GM18858 (cell line): ENCODE data around the gene EGFLAM.

Source experiments
- ATAC-seq: cut with Tn5 transposase; IDR thresholded peaks from one replicate; pipeline ENCODE4 v1.9.1; 2021; ENCODE audit not compliant: unreplicated experiment

The EGFLAM gene

DNA sequence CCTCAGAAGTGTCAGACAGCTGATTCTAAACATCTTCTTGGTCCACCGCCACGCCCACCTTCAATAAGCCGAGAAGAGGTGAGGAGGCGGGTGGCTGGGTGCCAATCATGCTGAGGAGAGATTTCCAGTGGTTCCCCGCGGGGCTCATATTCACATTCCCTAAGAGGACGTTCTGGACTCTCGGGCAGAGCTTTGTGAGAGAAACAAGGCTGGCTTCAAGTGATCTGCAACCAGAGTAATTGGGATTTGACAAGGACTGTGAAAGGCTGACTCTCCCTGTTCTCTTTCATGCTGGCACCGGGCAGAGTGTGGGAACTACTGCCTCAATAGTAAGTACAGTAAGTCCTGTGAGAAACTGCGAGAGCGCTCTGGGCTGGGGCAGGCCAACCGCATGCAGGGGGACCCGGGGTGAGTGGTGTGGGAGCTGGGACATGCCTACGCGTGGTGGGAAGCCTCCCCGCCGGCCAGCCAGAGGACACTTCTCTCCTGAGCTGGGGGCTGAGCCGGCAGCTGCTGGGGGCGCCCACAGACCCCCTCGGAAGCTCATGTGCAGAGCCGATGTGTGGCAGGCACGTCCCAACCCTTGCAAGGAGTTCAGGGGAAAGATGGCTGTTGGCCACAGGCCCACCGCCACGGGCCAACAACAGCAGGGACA lies 187.1 kb downstream of the EGFLAM start:
- no peak for ATAC-seq

- ATAC-seq, result no peak
These were observed 187.7 kb downstream of the EGFLAM start for GRCh38 chr5:38446029-38446522.

GRCh38 chr5:38447056-38447455 lies 188.7 kb downstream of the EGFLAM start:
- no peak for ATAC-seq

- no peak for ATAC-seq
These were observed 189.4 kb downstream of the EGFLAM start for GRCh38 chr5:38447786-38448185.

- ATAC-seq, result no peak
These were observed 190.4 kb downstream of the EGFLAM start for GRCh38 chr5:38448568-38449350.

DNA sequence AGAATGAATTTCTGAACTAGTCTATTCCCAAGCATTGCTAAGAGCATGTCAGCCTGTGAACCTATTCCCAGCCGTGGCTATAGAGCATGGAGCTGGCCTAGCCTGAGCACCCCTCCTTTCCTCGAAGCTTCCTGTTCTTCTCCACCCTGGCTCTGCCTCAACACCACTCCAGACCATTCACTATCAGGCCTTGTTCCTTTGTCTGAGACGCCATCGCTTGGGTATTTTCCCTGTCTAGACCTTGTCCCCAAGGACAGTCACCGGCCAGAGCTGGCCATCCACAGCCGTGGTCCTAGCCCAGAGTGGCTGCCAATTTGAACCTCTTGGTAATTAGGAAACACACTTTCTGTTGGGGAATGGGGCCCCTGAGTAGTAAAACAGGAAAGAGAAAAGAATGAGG lies 192.3 kb downstream of the EGFLAM start:
- no peak for ATAC-seq

- ATAC-seq, result no peak
These were observed 192.8 kb downstream of the EGFLAM start for GRCh38 chr5:38451074-38451725.

- ATAC-seq, result no peak
These were observed 193.8 kb downstream of the EGFLAM start for GRCh38 chr5:38452201-38452600.

DNA sequence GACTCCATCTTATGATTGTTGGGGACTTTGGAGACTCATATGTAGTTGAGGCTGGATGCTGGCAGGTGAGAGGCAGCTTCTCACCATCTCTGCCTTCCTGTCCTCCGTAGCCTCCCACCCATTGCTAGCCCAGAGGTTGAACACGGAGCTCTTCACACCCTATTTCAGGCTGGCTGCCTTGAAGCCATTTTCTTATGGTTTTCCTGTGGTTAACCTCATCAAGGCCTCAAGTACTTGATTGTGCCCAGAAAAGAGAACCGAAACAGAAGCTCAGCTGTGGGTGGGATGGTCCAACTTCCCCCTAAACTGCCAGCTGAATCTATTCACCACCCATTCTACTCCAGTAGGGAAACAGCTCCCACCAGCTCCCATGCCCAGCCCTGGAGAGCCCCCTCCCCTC lies 195.1 kb downstream of the EGFLAM start:
- peak; percentile 99 for ATAC-seq

GRCh38 chr5:38453921-38454320 lies 195.6 kb downstream of the EGFLAM start:
- no peak for ATAC-seq

GRCh38 chr5:38455796-38456330 lies 197.5 kb downstream of the EGFLAM start:
- ATAC-seq, result peak; percentile 39

DNA sequence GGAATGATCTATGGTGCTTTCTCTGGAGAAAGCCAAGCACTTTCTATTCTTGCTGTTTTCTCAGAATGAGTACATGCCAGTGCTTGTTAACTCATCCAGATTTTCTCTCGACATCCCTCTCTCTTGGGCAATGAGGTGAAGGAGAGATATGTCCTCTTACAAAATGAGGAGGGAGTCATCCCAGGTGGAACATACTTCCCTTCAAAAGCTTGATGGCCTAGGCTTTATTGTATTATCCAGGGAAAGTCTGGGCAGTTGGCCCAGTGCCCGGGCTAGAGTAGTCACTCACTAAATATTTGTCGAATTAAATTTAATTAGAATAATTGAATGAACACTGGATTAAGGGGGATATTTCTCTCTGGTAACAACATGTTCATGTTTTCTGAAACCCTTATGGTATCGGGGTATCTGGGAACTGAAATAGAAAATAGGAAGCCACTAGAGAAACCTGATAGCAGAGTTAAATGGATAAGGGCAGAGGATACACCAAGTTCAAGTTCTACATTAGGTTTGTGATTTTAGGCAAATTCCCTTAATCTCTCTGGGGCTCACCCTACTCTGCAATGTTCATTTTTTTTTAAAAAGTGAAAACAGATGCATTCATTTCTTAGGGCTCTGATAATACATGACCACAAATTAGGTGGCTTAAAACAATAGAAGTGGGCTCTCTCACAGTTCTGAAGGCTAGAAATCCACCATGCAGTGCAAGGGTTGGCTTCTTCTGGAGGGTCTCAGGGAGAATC lies 198.5 kb downstream of the EGFLAM start:
- no peak for ATAC-seq

GRCh38 chr5:38458174-38458573 lies 199.8 kb downstream of the EGFLAM start:
- ATAC-seq, result no peak

GRCh38 chr5:38462976-38463633 lies 204.7 kb downstream of the EGFLAM start:
- no peak for ATAC-seq

- ATAC-seq, result no peak
These were observed 205.5 kb downstream of the EGFLAM start for GRCh38 chr5:38463634-38464521.

- no peak for ATAC-seq
These were observed 206.7 kb downstream of the EGFLAM start for GRCh38 chr5:38465061-38465460.

DNA sequence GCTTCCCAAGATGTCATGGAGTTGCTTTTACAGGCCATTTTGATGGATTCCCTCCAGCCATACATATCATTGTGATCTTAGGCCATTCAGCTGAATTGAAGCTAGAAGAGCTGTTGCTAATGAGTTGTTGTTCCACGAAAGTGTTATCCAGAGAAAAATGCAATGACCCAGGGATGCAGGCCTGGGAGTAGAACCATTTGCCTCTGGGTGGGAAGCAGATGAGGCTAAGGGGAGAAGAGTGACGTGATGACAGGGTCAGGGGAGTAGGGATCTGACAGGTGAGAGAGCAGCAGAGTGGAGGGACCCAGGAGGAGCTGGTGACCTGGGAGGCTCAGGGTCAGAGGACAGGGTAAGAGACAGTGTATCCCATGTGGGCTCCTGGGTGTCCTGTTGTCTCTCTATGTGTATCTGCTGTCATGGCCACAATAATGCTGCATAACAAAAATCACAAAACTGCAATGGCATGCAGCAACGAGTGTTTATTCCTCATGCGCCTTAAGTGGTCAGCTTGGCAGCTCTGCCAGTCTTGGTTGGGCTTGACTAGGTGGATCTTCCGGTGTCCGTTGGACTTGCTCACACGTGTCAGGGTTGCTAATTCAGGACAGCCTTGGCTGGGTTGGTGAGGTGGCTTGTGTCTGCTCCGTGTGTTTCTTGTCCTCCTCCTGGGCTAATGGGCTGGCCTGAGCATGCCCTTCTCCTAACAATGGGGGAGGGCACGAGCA lies 207.5 kb downstream of the EGFLAM start:
- no peak for ATAC-seq

- no peak for ATAC-seq
These were observed 208.2 kb downstream of the EGFLAM start for GRCh38 chr5:38466424-38467189.
